ENCODE data around the gene SLC27A6.
"Not testable (repeated sequence)": the region's sequence is repeated elsewhere in the genome, so short reads cannot be mapped to it uniquely, and the experiment has no call there.

SLC27A6 gene

GRCh38 chr5:129003232-129003631 lies 37.9 kb downstream of the SLC27A6 start:
- no peak for DNase-seq

GRCh38 chr5:129014185-129014584 lies 48.9 kb downstream of the SLC27A6 start:
- DNase-seq: no peak

- no peak for DNase-seq
These were observed 53.5 kb downstream of the SLC27A6 start for GRCh38 chr5:129018837-129019236.

- no peak for DNase-seq
These were observed 54.2 kb downstream of the SLC27A6 start for GRCh38 chr5:129019401-129019908.

GRCh38 chr5:129020683-129021082 lies 55.4 kb downstream of the SLC27A6 start:
- DNase-seq: no peak

GRCh38 chr5:129021744-129022143 lies 56.5 kb downstream of the SLC27A6 start:
- DNase-seq: no peak

- DNase-seq: no peak
These were observed 57.3 kb downstream of the SLC27A6 start for GRCh38 chr5:129022599-129022998.

GRCh38 chr5:129027260-129027659 lies 62.0 kb downstream of the SLC27A6 start:
- DNase-seq: no peak

GRCh38 chr5:129031886-129032683 lies 66.8 kb downstream of the SLC27A6 start:
- DNase-seq: no peak

- DNase-seq: not testable (repeated sequence)
These were observed 71.0 kb downstream of the SLC27A6 start for GRCh38 chr5:129036257-129036656.

GRCh38 chr5:129041196-129041881 lies 76.1 kb downstream of the SLC27A6 start:
- DNase-seq: no peak

- no peak for DNase-seq
These were observed 77.0 kb downstream of the SLC27A6 start for GRCh38 chr5:129042306-129042705.

GRCh38 chr5:129043894-129044293 lies 78.6 kb downstream of the SLC27A6 start:
- DNase-seq: no peak

GRCh38 chr5:129046151-129046550 lies 80.9 kb downstream of the SLC27A6 start:
- no peak for DNase-seq

GRCh38 chr5:129048509-129048908 lies 83.2 kb downstream of the SLC27A6 start:
- no peak for DNase-seq

- DNase-seq: no peak
These were observed 84.0 kb downstream of the SLC27A6 start for GRCh38 chr5:129049126-129049799.

- DNase-seq: no peak
These were observed 86.0 kb downstream of the SLC27A6 start for GRCh38 chr5:129051283-129051682.

GRCh38 chr5:129053438-129053837 lies 88.2 kb downstream of the SLC27A6 start:
- DNase-seq: no peak

GRCh38 chr5:129057329-129057728 lies 92.0 kb downstream of the SLC27A6 start:
- no peak for DNase-seq

GRCh38 chr5:129061849-129062248 lies 96.6 kb downstream of the SLC27A6 start:
- DNase-seq: no peak

GRCh38 chr5:129063483-129064113 lies 98.3 kb downstream of the SLC27A6 start:
- DNase-seq: no peak

GRCh38 chr5:129065721-129066120 lies 100.4 kb downstream of the SLC27A6 start:
- DNase-seq: no peak

GRCh38 chr5:129067745-129068144 lies 102.5 kb downstream of the SLC27A6 start:
- no peak for DNase-seq

Measured in CD4-positive, alpha-beta T cell treated with Interleukin-12 subunit alpha and Interleukin-12 subunit beta, for 1 hour (primary cell).